Mesenteric fat pad (tissue), 1 donor: ENCODE measurements around the gene SERBP1. TPM values are rescaled to one million over a fixed set of nuclear protein-coding genes. Genes with fewer than 3 reads are reported as not detected.
"Not testable (repeated sequence)": the region's sequence is repeated elsewhere in the genome, so short reads cannot be mapped to it uniquely, and the experiment has no call there.

Experiments used
- DNase-seq: peaks from one replicate; pipeline ENCODE4 v3.0.0-alpha.2; 2020; ENCODE audit warnings: low spot score
- total RNA-seq: library from RNA; stranded (reverse); fragmentation: NEBNext Ultra II Directional; extraction: Animal tissue kit (Norgen Biotek cat#: 25700); gene quantifications from one replicate; pipeline ENCODE4 v1.2.1, GENCODE V29; 2021
- donor health status: DM: yes; HTN: yes; CAD: no.

SERBP1 gene
- total RNA-seq, 1 donor from 2014 or later: 151 TPM

- no peak for DNase-seq
These were observed 22.1 kb downstream of the SERBP1 start for GRCh38 chr1:67408148-67408547.

GRCh38 chr1:67407498-67407897, 22.7 kb downstream of the SERBP1 start:
- DNase-seq: no peak

- no peak for DNase-seq
These were observed 24.5 kb downstream of the SERBP1 start for GRCh38 chr1:67405473-67406245.

- DNase-seq: no peak
These were observed 26.0 kb downstream of the SERBP1 start for GRCh38 chr1:67404212-67404620.

- DNase-seq: no peak
These were observed 28.8 kb downstream of the SERBP1 start for GRCh38 chr1:67401443-67401842.

GRCh38 chr1:67400029-67400786, 30.0 kb downstream of the SERBP1 start:
- not testable (repeated sequence) for DNase-seq

- no peak for DNase-seq
These were observed 30.8 kb downstream of the SERBP1 start for GRCh38 chr1:67399199-67399993.

GRCh38 chr1:67394548-67394947, 35.7 kb downstream of the SERBP1 start:
- DNase-seq: no peak

GRCh38 chr1:67393737-67394136, 36.5 kb downstream of the SERBP1 start:
- no peak for DNase-seq

- DNase-seq: no peak
These were observed 37.0 kb downstream of the SERBP1 start for GRCh38 chr1:67393240-67393639.

GRCh38 chr1:67390041-67390887, 39.9 kb downstream of the SERBP1 start:
- DNase-seq: no peak

GRCh38 chr1:67383999-67384638, 46.1 kb downstream of the SERBP1 start:
- no peak for DNase-seq

- DNase-seq: no peak
These were observed 47.9 kb downstream of the SERBP1 start for GRCh38 chr1:67382292-67382691.

- no peak for DNase-seq
These were observed 49.0 kb downstream of the SERBP1 start for GRCh38 chr1:67381154-67381553.

- no peak for DNase-seq
These were observed 52.9 kb downstream of the SERBP1 start for GRCh38 chr1:67377253-67377652.

- no peak for DNase-seq
These were observed 53.8 kb downstream of the SERBP1 start for GRCh38 chr1:67376381-67376780.

GRCh38 chr1:67372898-67373297, 57.3 kb downstream of the SERBP1 start:
- no peak for DNase-seq

GRCh38 chr1:67372136-67372535, 58.1 kb downstream of the SERBP1 start:
- DNase-seq: no peak

GRCh38 chr1:67371681-67372080, 58.5 kb downstream of the SERBP1 start:
- no peak for DNase-seq

GRCh38 chr1:67371043-67371442, 59.2 kb downstream of the SERBP1 start:
- DNase-seq: no peak
